Stimulated activated CD4-positive, alpha-beta T cell treated with anti-CD3 and anti-CD28 coated beads, Interleukin-12 subunit alpha, Interleukin-12 subunit beta, amount 100 ng/mL, for 4 hours (primary cell): ENCODE data around the gene VRK3.
A peak's percentile ranks its signal among the peaks of the same experiment; 100 is the strongest.
"Not testable (repeated sequence)": the region's sequence is repeated elsewhere in the genome, so short reads cannot be mapped to it uniquely, and the experiment has no call there.

Experiments used
- DNase-seq: peaks from one replicate; pipeline ENCODE4 v3.0.0-alpha.2; 2020

Gene VRK3, protein sequence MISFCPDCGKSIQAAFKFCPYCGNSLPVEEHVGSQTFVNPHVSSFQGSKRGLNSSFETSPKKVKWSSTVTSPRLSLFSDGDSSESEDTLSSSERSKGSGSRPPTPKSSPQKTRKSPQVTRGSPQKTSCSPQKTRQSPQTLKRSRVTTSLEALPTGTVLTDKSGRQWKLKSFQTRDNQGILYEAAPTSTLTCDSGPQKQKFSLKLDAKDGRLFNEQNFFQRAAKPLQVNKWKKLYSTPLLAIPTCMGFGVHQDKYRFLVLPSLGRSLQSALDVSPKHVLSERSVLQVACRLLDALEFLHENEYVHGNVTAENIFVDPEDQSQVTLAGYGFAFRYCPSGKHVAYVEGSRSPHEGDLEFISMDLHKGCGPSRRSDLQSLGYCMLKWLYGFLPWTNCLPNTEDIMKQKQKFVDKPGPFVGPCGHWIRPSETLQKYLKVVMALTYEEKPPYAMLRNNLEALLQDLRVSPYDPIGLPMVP

DNA sequence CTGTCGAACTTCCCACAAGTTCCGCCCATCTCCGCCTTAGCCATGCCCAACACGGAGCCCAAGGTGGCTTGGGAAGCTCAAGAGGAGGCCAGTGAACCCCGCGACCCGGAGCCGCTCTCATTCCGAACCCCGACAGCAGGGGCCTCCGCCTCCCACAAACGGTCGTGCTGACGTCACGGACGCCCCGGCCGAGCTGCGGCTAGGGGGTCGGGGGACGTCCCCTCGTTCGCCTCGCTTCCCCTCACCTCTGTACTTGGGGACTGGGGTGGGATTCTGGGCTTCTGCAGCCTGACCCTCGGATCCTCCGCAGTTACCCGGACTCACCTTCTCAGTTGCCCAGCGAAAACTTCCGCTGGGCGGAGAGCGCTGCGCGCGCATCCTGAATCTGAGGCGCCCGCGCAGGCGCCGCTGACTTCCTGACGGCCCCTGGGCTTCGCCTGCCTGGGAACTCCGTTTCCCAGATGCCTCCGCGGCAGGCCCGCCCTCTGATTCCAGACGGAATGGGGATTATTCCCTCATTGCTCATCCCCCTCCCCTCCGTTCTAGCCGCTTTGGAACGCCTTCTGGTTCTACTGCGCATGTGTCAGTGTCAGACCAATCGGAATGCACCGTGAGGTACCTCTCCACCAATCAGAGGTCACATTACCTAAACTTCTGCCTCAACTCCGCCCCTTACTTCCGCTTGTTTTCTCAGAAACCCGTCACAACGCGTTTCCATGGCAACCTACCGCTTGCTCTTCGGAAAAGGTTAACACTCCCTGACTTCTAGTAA lies at the start of gene VRK3:
VRK3 (minus strand) TSS at position 351 of the 772 bp plus-strand sequence. CDS start 9,210 bp downstream, outside the sequence.
- DNase-seq = peak; percentile 93

DNA sequence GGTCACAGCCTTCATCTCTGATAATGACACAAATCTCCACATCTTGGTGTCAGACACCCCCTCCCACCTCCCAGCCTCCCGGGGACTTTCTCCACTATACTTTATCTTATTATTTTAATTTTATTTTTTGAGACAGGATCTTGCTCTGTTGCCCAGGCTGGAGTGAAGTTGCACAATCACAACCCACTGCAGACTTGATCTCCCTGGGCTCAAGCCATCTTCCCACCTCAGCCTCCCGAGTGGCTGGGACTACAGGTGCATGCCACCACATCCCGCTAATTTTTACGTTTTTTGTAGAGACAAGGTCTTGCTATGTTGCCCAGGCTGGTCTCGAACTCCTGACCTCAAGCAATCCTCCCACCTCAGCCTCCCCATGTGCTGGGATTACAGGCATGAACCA lies 43.2 kb upstream of the VRK3 start:
- DNase-seq = not testable (repeated sequence)

DNA sequence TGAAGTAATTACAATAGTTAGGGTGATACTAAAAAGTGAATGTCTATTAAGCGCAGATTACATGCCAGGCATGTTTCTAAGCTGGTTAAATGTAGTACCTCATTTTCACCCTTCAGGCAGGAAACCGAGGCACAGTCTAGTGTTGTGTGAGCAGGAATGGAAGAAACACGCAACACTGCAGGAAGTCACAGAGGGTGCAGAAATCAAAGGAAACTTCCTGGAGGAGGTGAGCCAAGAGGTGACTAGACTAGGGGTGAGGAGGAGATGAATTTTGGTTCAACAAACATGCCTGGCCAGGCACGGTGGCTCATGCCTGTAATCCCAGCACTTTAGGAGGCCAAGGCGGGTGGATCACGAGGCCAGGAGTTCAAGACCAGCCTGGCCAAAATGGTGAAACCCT lies 42.4 kb upstream of the VRK3 start:
- DNase-seq = no peak

DNA sequence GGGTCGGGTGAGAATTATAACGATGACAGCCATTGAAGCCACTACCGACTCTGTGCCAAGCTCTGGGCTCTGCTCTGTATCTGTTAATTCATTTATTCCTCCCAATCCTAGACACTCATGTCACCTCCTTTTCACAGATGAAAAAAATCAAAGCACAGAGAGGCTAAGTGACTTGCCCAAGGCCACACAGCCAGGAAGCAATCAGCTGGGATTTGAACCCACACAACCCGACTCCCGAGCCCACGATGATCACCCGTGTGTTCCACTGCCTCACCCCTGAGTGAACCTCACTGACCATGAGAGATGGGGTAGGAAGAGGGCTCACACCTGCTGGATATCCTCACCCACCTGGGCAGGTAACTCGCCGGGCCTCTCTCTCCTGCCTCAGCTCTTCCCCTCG lies 40.8 kb upstream of the VRK3 start:
- DNase-seq = no peak

DNA sequence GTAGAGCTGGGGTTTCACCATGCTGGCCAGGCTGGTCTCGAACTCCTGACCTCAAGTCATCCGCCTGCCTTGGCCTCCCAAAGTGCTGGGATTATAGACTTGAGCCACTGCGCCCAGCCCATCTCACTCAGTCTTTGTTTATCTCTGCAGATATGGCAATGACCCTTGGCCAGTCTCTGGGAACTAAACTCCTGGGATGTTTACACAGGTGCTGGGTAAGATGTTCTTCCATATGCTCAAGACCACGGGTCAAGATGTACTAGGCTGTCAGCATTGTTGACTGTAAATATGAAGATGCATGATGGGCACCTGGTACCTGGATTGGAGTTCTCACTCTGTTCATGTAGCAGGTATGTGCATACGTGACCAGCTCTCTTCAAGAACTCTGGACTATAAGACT lies 36.5 kb upstream of the VRK3 start:
- DNase-seq = no peak

DNA sequence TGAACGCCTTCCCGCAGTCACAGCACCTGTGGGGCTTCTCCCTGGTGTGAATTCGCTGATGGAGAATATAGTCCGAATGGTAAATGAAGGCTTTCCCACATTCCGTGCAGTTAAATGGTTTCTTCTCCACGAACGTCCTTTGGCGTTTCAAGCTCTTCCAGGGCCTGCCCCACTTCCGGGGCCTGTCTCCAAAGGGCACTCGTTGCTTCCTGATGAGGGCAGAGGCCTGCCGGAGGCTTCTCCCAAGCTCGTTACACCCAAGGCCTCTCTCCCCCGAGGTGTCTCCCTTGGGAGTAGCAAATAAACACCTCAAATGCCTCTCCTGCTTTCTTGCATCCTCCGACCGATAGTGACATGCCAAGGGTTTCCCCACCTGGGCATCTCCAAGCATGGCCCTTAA lies 34.9 kb upstream of the VRK3 start:
- no peak for DNase-seq

DNA sequence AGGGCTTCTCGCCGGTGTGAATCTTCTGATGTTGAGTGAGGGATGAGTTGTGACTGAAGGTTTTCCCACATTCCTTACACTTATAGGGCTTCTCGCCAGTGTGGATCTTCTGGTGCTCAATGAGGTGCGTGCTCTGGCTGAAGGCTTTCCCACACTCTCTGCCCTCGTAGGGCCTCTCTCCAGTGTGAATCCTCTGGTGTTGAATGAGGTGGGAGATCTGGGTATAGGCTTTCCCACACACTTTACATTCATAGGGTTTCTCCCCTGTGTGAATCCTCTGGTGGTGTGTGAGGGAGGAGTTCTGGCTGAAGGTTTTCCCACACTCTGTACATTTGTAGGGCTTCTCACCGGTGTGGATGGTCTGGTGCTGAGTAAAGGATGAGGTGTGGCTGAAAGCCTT lies 33.9 kb upstream of the VRK3 start:
- no peak for DNase-seq

DNA sequence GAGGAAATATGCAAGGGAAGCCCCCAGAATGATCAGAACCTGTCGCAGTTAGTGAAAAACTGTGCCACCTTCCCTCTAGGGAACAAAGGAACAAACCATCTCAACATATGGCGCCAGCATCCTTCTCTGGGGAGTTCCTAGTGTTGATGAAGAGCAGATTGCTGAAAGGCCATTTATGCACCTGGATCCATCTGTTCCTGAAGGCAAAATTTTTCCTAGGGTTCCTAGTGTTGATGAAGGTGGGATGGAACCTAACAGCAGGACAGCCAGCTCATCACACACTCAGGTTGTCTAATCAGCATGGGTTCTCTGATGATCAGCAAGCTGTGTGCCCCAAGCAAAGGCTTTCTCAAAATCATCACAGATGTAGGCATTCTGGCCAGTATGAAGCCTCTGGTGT lies 33.3 kb upstream of the VRK3 start:
- DNase-seq = no peak

DNA sequence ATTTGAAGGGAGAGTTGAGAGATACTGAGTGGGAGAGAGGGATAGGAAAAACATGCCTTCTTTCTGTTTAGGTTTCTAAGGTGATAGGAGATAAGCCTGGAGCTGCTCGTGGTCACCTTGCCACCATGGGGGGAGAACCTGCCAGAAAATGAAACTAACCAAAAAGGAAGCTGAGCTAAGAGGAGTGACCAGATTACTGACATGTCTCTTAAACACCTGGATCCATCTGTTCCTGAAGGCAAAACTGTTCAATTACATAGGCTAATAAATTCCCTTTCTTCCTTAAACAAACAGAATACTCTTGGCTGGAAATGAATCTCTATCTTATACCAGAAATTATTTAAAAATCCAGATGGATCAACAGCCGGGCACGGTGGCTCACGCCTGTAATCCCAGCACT lies 27.9 kb upstream of the VRK3 start:
- no peak for DNase-seq

DNA sequence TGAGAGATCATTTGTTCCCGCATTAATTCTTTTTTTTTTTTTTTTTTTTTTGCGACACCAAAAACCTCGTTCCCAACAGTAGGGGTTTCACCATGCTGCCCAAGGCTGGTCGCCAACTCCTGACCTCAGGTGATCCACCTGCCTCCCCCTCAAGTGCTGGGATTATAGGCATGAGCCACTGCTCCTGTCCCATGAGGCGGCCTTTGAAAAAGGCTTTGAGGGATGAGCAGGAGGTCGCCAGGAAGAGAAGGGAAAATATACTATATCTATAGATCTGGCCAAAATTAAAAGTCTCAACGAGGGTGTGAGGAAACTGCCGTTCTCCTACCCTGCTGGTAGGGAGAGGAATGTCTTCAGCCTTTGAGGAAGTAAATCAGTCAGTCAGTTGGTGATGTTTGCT lies 26.8 kb upstream of the VRK3 start:
- DNase-seq = no peak

DNA sequence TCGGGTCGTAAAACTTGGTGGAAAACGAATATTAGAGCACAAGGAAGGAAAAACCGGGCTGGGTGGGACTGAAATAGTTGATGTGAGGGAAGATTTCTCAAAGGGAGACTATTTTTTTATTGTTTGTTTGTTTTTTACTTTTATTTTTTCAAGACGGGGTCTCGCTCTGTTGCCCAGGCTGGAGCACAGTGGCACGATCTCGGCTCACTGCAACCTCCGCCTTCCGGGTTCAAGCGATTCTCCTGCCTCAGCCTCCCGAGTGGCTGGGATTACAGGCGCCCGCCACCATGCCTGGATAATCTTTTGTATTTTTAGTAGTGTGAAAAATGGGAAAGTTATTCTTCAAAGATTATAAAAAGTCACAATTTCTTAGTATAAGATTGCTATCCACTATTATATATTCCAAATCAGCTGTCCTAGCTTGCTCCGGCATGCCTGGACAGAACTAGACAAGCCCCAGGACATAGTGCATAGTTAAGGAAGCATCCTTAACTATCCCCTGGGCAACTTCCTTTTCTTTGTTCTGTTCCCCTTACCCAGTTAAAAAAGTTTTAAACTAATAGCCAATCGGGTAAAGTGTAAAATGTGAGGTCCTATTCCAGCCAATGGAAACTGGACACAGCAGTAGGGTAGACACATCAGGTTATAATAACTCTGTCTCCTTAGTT lies 26.2 kb upstream of the VRK3 start:
- DNase-seq = not testable (repeated sequence)

DNA sequence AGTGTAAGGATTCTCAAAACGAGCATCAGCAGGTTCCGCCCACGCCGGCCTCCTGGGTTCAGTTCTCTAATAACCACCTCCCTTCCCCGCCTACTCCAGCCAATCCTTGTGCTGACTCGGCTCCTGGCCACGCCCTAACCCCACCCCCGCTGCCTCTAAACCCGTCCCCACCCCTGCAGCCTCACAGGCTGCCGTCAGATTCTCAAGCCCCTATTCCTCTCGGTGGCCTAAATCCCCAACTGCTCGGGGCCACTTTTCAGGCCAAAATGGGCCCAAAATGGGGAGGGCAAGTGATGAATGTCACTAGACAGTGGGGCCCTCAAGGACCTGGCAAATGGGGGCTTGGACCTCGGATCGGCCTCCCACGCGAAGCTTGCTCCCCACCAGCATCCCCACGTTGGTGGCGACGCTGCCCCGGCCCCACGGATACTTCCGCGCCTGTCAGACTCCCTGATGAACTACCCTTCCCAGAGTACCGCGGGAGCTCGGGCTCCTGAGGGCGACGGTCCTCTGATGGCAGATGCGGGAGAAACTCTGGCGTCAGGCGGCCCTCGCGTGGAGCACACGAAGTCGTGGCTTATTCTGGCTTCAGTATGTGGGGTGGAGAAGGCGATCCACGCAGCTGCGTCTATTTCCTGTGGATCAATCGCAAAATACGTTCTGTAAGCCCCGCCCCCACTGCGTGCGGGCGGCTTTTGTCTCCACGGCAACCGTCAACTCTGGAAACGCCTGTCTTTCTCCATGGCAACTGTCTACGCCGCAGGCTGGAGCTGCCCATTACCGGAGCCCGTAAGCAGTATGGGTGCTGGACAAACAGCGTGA lies 25.4 kb upstream of the VRK3 start:
- peak; percentile 84 for DNase-seq

DNA sequence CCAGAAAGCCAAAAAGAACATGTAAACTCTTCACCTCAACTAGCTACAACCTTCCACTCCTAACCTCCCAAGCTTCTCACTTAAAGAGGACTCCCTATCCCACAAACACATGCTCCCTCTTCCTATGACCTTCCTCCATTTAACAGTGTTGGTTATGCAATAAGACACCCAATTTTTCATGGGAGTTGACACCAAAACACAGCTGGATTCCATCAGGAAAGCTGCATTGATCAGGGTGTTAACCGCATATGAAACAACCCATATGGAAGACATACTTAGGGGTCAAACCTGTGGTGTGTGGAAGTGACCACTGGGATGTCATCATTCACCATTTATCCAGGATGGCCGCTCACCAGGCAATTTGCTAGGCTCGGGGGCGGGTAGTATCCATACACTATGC lies 22.5 kb upstream of the VRK3 start:
- no peak for DNase-seq

DNA sequence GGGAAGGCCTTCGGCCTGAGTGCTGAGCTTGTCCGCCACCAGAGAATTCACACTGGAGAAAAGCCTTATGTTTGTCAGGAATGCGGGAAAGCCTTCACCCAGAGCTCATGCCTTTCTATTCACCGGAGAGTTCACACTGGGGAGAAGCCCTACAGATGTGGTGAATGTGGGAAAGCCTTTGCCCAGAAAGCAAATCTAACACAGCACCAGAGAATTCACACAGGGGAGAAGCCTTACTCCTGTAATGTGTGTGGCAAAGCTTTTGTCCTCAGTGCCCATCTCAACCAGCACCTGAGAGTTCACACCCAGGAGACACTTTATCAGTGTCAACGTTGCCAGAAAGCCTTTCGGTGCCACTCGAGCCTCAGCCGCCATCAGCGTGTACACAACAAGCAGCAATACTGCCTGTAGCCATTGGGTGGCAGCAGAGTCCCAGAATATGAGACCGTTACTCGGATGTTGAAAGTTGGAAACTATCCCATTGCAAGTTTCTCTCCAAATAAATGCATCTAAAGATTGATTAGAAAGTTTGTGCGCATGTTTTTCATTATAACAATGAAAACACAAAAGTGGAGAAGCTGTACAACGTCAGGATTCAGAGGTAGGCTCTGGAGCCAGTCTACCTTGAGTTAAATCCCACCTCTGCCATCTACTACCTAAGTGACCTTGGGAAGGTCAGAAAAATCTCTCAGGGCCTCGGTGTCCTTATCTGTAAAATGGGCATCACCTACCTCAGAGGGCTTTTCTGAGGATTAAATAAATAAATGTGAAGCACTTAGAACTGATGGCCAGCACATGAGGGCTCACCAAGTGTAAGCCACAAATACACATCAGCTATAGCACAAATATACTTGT lies 21.7 kb upstream of the VRK3 start:
- peak; percentile 56 for DNase-seq

DNA sequence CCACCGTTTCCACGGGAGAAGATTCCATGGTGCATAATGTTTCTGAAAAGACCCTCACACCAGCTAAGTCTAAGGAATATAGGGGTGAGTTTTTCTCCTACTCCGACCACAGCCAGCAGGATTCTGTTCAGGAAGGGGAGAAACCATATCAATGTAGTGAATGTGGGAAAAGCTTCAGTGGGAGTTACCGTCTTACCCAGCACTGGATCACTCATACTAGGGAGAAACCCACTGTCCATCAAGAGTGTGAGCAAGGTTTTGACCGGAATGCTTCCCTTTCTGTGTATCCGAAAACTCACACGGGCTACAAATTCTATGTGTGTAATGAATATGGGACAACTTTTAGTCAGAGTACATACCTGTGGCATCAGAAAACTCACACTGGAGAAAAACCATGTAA lies 19.8 kb upstream of the VRK3 start:
- DNase-seq = no peak

DNA sequence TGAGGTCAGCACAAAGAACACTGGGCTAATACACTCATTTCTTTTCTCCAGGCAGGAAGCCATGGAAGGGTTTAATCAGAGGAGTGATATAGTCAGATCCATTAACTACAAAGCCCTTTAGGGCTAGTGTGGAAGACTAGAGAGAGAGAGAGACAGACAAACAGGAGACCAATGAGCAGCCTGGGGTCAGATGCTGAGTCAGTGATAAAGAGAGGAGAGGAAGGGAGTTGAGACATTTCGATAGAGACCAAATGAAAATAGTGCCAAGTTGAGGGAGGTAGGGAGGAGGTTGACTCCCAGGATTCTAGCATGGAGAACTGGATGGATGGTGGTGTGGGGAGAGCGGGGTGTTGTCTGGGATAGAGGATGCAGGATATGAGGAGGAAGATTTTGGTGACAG lies 18.8 kb upstream of the VRK3 start:
- no peak for DNase-seq

DNA sequence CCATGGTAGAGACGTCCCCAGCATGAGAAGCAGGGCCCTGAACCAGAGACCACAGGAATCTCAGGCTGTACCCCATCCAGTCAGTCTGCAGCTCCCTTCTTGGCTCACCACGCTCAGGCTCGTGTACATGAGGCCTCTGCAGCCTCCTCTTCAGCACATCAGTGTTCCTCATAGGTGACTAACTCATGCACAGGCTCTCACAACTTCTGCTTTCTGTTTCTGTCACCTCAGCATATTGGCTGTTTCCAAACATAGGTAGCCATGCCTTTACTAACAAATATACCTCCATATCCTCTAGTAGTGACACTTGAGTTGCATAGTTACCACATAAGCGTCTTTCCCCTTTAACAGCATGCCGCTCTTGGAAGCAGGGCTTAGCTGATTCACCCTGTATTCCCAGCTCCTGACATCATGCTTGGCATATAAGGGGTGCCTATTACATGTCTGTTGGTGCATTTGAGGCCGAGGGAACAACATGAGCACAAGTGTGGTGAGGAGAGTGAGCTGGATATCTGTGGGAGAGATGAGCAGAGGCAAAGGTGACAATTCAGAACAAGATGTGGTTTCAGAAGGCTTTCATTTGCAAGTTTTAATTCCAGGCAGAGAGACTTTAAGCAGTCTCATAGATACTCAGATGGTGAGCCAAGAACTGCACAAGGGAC lies 17.3 kb upstream of the VRK3 start:
- no peak for DNase-seq

DNA sequence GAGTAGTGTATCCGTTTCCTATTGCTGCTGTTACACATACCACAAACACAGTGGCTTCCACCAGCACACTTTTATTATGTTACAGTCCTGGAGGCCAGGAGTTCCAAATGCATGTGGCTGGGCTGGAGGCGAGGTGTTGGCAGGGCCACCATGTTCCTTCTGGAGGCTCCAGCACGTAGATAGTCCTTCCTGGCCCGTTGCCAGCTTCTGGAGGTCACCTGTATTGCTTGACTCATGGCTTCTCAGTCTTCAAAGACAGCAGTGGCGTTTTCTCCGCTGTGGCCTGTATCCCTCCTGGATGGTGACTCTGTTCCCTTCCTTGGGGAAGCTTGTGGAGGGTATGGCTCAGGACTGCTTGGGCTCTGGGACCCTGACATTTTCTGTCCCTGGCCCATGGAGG lies 15.8 kb upstream of the VRK3 start:
- DNase-seq = no peak

DNA sequence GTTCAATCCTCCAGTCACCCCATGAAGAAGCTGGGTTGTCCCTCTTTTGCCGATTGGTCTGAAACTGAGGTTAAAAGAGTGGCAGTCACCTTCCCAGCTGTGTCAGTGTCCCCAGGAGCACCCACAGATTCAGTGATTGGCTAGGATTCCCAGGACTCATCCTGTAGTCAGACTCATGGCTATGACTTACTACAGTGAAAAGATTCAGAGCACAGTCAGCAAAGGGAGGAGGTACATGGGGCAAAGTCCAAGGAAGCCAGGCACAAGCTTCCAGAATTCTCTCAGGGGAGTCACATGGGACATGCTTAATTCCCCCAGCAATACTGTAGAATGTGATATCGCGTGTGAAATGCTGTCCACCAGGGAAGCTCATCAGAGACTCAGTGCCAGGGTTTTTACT lies 14.8 kb upstream of the VRK3 start:
- no peak for DNase-seq

DNA sequence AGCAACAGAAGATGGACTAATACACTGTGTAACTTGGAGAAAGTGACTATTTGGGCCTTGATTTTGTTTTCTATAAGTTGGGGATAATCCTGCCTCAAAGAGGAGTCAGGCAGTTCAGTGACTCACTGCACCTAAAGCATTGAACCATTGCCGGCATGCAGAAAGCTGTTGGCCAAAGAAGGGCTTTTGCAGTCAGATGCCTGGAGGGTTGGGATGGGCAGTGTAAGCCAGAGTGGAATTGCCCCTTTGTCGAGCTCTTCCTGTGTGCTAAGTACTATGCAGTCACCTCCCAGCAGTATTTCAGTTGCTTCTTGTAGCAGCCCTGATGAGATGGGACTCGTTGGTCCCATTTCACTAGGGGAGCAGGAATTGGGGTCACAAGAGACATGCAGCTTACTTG lies 11.7 kb upstream of the VRK3 start:
- DNase-seq = no peak

DNA sequence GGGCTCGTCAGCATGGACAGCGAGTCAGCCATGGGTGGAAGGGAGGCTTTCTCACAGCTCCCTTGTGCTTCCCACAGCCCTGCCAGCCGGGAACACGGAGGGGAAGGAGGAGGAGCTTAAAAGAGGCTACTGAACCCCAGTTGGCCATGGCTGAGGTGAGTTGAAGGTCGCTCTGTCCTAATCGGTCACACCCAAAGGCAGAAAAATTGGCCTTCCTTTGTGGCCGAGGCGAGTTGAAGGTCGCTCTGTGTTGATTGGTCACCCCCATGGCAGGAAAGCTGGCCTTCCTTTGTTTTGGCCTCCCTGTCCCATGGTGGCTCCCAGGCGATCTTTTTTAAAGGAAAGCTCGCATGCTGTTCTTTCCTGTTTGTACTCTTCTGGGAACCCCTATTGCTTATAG lies 5.8 kb upstream of the VRK3 start:
- no peak for DNase-seq
